GM18519 (cell line): ENCODE results near the gene ADAM22.
"Not testable (repeated sequence)": the region's sequence is repeated elsewhere in the genome, so short reads cannot be mapped to it uniquely, and the experiment has no call there.

Experiments used
- ATAC-seq: cut with Tn5 transposase; IDR thresholded peaks from one replicate; pipeline ENCODE4 v1.9.1; 2021; ENCODE audit warnings: mild to moderate bottlenecking, moderate library complexity; ENCODE audit not compliant: unreplicated experiment, low FRiP score

ADAM22 gene

DNA sequence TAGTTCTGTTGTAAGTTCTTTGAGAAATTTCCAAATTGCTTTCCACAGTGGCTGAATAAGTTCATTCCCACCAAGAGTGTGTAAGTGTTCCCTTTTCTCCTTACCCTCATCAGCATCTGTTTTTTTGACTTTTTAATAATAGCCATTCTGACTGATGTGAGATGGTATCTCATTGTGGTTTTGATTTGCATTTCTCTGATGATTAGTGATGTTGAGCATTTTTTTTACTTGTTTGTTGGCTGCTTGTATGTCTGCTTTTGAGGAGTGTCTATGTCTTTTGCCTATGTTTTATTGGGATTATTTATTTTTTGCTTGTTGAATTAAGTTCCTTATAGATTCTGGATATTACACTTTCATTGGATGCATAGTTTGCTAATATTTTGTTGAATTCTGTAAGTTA, 11.9 kb downstream of the ADAM22 start:
- ATAC-seq, result not testable (repeated sequence)

DNA sequence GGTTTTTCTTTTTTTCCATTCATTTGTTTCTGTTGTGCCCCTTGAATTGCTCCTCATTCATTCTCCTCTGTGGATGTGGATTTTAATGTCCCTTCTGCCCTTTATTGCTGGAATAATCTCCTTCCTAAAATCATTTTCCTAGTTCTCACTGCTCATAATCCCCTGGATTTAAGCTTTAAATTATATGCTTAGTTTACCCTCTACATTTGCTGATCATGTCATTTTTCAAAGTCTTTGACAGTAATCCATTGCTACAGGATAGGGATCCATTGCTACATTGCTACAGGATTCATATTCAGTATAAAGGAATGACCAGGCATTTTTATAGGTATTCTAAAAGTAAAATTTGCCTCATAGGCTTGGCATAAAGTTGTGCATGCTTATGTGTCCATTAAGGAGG, 14.3 kb downstream of the ADAM22 start:
- no peak for ATAC-seq

DNA sequence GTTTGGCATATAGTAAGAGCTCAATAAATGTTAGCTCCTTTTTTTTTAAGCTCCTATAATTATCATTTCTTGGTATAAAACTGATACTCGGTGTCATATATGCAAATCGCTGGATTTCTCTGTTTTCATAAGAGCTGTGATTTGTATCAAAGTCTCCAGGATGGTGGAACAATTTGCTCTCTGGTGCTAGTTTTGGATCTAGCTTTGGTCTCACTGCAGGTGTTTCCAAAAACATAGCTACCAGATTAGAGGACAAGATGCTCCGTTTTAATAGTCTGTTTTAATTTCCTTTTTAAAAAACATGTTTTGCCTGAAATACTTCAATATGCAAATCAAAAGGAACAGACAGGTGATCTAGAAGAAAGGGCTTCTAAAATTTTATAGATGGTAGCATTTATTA, 25.3 kb downstream of the ADAM22 start:
- no peak for ATAC-seq

DNA sequence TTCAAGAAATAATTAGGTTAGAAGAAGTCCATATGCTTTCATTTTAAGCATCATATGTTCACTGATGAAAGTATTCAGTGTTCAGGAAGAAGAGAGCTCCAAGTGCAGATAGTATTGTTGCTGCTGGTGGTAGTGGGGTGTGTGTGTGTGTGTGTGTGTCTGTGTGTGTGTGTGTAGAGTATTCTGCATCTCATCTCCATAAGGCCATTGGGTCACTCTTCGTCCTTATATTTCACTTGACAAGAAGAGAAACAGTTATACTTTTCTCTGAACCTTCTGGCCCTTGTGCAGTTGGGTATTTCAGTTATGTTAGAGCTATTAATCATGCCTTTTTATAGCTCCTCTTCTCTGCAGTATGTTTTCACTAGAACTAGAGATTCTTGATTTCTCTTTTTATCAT, 26.2 kb downstream of the ADAM22 start:
- ATAC-seq, result no peak

GRCh38 chr7:87961754-87962153, 27.7 kb downstream of the ADAM22 start:
- no peak for ATAC-seq

- no peak for ATAC-seq
Measured at GRCh38 chr7:87966271-87966670, 32.2 kb downstream of the ADAM22 start.

- ATAC-seq, result no peak
Measured at GRCh38 chr7:87968021-87968420, 34.0 kb downstream of the ADAM22 start.

DNA sequence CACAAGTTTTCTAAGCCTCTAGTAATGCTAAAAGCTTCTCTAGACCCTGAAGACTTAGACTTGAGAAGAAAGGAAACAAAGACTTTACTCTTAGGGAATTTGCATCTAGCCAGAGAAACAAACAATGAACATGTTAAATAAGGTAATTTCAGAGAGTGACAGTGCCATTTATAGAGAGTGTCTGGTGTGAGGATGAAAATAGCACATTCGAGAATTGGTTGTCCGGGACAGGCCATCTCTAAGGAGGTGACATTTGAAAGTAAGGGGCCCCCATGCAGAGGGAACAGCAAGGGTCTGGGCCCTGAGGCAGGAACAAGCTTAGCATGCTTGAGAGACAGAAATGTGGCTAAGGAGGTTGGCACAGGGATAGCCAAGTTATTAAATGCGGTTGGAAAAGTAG, 48.1 kb downstream of the ADAM22 start:
- ATAC-seq, result no peak

- ATAC-seq, result no peak
Measured at GRCh38 chr7:87984088-87984487, 50.0 kb downstream of the ADAM22 start.

DNA sequence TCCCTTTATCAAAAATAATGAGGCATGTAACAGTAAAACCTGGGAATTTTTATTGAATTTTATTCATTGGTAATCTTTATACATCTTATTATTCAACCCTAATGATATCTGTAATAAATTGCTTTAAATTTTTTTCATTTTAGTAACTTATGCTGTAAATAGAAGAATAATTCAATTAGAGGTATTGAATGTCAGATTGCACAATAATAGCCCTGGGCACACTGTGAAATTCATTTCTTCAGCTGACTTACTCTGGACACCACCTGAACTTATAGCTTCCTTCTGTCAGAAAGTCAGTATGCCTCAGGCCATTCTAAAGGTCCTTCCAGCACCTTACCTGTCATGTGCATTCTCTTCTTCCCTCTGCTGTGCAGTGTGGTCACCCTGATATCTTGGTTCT, 59.2 kb downstream of the ADAM22 start:
- no peak for ATAC-seq

- no peak for ATAC-seq
Measured at GRCh38 chr7:87999261-87999660, 65.2 kb downstream of the ADAM22 start.

- no peak for ATAC-seq
Measured at GRCh38 chr7:88001744-88002530, 67.9 kb downstream of the ADAM22 start.

- no peak for ATAC-seq
Measured at GRCh38 chr7:88002617-88003016, 68.6 kb downstream of the ADAM22 start.

DNA sequence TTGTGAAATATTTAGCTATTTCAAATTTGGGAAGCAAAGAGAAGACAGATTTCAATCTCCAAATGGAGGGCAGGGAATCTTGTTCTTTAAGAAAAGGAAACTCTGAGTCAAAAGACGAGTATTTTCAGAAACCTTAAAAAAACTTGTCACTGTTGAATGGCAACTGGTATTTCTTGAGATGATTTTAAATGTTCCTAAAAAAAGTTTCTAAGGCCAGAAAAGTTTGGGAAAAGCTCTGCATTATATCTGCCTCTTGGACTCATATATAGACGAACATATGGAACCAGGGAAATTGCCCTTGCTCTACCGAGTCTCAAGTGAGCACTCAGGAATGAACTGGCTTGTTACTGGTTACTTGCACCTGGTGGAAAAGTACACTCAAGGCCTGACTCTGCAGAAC, 69.5 kb downstream of the ADAM22 start:
- no peak for ATAC-seq

- ATAC-seq, result no peak
Measured at GRCh38 chr7:88005191-88005590, 71.1 kb downstream of the ADAM22 start.

DNA sequence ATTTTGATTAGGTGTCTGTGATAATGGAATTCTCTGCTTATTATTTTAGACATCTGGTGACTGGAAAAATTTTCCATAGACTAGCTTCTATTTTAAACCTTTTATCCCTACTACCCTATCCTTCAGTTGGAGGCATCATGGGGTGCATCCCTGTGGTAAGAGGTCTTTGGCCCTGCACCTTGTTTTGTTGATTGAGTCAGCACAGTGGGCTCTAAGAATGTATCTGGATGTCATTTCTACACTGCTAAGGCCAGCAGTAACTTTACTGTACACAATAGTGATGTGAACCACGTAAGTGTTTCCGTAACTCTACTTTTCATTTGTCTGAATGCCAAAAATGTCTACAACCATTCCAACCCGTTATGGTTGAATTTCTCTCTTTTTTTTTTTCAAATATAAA, 75.6 kb downstream of the ADAM22 start:
- no peak for ATAC-seq

DNA sequence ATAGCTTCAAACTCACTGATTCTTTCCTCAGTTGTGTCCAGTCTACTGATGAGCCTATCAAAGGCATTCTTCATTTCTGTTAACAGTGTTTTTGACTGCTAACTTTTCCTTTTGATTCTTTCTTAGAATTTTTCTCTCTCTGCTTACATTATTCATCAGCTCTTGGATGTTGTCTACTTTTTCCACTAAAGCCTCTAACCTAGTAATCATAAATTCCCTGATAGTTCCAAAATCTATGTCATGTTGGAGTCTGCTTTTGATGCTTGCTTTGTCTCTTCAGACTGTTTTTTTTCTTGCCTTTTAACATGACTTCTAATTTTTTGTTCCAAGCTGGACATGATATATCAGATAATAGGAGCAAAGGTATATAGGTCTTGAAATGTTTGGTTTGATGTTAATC, 78.0 kb downstream of the ADAM22 start:
- ATAC-seq, result no peak

DNA sequence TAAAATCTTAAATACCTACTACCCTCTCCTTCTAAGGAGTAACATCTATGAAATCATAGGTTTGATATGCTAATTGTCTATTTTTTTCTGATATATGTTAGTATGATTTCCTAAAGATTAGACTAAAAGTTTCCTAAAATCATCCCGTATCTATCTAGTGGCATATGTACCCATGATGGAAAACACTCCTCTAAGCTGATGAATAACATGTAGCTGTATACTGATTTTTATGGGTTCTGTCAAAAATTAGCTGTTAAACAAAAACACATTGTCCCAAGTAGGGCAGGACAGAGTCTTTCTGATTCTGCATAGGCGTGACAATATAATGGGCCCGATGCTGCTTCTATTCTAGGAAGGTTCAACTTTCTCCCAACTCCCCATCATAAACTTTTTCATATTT, 79.9 kb downstream of the ADAM22 start:
- ATAC-seq, result no peak

- no peak for ATAC-seq
Measured at GRCh38 chr7:88014581-88014980, 80.5 kb downstream of the ADAM22 start.

DNA sequence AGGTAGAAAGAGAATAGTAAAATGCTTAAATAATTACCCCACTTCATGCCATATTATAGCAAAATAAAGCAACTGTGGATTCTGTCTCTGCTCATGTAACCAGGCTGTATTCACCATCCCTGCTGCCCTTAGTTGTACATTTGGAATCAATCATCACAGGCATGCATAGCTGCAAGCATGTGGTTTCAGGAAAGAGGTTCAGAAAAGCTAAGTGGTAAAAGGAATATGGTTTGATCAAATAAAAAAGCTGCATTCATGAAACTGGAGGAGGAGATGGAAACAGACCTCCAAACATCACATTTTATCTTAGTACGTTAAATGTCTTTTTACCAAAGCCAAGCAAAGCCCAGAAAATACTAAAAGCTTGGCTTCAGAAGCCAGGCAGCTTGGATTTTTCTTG, 81.3 kb downstream of the ADAM22 start:
- no peak for ATAC-seq

GRCh38 chr7:88018501-88018900, 84.5 kb downstream of the ADAM22 start:
- no peak for ATAC-seq

- ATAC-seq, result no peak
Measured at GRCh38 chr7:88020953-88021665, 87.1 kb downstream of the ADAM22 start.
